SK-N-DZ (cell line): ENCODE data around the gene SCYGR4. TPM values are rescaled to one million over a fixed set of nuclear protein-coding genes. Genes with fewer than 3 reads are reported as not detected.

Experiments
- DNase-seq: peaks from one replicate; pipeline ENCODE4 v3.0.0-alpha.2; 2015; ENCODE audit warnings: low spot score
- polyA plus RNA-seq, 2 experiments: library from polyadenylated mRNA; depleted of rRNA; stranded (reverse); fragments of >200 nt; gene quantifications; 2 replicates each; pipeline ENCODE4 v1.2.3, GENCODE V29; 2014

SCYGR4 gene
- not detected in 2 replicates for polyA plus RNA-seq (2014; cell fraction: cytosol; rRNA removed)
- not detected in 2 replicates for polyA plus RNA-seq (2014; cell fraction: nucleus; rRNA removed)

DNA sequence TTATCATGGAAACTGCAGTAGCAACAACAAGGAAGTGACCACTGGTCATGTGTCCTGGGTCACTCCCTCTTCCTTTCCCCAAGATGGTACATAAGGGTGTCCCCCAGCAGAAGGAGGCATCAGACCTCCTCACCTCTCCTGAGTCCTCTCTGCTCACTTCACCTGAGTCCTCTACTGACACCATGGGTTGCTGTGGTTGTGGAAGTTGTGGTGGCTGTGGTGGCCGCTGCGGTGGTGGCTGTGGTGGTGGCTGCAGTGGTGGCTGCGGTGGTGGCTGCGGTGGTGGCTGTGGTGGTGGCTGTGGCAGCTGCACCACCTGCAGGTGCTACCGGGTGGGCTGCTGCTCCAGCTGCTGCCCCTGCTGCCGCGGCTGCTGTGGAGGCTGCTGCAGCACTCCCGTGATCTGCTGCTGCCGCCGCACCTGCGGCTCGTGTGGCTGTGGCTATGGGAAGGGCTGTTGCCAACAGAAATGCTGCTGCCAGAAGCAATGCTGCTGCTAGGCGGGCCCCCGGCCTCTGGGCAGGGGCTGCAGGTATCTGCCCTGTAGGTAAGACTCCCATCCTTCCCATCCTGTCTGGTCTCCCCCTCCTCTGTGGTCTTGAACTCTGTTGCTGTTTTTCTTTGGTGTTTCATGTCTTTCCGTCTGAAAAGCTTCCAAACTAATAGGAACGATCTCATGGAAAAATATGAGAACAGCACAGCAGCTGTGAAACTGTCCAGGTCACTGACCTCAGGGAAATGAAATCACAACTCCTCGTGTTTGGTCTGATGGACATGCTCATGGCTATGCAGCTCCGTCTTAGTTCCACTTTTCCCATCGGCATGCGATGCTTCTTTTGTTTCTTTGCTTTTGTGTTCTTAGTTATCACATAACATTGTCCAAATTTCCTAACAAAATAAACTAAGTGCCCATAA, at the start of gene SCYGR4:
Gene SCYGR4, plus strand, starts transcription at position 183 of the 915 bp plus-strand sequence. Its CDS starts 0 bp downstream, at position 183.
- peak; percentile 15 for DNase-seq

- DNase-seq = no peak
These were observed 48.5 kb upstream of the SCYGR4 start for GRCh38 chr2:227568852-227569169.

DNA sequence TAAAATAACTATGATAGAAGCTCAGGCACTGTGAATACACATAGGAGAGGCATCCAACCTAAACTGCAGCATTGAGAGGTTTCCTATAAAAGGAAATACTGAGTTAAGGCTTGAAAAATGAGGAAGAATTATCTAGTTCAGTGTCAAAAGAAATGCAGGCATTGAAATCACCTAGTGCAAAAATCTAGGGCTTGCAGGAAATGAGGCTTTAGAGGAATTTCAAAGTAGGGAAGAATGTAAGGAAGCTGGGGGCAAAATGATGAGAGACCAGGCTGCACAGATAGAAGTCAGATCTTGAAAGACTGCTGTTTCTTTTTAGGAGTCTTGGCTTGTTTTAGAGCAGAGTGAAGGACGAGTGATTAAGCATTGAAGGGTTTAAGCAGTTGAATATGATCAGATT, 46.7 kb upstream of the SCYGR4 start:
- no peak for DNase-seq

DNA sequence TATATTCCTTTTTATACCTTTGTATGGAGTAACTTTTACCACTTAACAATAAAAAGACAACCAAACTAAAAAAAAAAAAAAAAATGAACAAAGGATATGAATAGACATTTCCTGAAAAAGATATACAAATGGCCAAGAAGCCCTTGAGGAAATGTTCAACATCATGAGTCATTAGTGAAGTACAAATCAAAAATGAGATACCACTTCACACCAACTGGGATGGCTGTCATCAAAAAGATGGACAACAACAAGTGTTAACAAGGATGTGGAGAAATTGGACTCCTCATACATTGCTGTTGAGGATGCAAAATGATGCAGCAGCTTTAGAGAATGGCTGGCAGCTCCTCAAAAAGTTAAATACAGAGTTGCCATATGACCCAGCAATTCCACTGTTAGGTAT, 41.2 kb upstream of the SCYGR4 start:
- no peak for DNase-seq

DNA sequence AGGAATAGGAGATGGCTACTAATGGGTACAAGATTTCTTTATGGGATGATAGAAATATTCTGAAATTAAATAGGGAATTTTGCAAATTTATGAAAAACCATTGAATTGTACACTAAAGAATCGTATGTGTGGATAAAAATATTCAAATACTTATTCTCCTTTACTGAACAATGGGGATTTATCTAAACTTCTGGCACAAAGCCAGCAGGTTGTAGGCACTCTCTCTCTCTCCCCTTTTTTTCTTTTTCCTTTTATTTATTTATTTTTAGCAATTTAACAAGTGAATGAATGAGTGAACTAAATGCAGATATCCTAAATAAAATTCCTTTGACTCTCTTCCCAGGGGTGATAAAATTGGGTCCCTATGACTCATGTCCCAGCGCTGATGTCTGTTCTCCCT, 40.5 kb upstream of the SCYGR4 start:
- no peak for DNase-seq

- no peak for DNase-seq
These were observed 39.7 kb upstream of the SCYGR4 start for GRCh38 chr2:227577555-227577954.

DNA sequence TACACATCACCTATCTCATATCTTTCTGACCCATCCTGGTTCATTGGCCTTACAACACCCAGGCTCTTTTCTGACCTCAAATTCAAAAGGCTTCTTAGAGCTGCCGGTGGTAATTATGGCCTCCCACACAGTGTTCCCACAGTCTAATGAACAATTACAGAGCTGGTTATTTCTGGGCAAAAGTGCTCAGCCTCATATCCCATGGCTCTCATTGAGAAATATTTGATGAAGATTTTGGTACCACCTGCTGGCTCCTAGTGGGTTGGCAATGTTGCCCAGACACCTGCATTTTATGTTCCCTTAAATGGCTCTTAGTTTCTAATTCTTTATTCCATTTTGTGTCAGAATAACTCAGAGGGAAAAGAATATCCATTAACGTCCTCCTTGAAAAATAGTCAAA, 38.7 kb upstream of the SCYGR4 start:
- no peak for DNase-seq

- DNase-seq = no peak
These were observed 37.5 kb upstream of the SCYGR4 start for GRCh38 chr2:227579791-227580190.

DNA sequence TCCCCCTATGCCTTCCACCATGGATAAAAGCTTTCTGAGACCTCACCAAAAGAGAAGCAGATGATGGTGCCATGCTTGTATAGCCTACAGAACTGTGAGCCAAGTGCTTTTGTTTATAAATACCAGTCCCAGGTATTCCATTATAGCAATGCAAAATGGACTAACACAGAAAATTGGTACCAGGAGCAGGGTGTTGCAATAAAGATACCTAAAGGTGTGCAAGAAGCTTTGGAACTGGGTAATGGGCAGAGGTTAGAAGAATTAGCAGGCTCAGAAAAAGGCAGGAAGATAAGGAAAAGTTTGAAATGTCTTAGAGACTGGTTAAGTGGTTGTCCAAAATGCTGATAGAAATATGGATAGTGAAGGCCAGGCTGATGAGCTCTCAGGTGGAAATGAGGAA, 34.9 kb upstream of the SCYGR4 start:
- DNase-seq = no peak

- no peak for DNase-seq
These were observed 24.5 kb upstream of the SCYGR4 start for GRCh38 chr2:227592694-227593387.

- no peak for DNase-seq
These were observed 21.5 kb upstream of the SCYGR4 start for GRCh38 chr2:227595797-227596196.

DNA sequence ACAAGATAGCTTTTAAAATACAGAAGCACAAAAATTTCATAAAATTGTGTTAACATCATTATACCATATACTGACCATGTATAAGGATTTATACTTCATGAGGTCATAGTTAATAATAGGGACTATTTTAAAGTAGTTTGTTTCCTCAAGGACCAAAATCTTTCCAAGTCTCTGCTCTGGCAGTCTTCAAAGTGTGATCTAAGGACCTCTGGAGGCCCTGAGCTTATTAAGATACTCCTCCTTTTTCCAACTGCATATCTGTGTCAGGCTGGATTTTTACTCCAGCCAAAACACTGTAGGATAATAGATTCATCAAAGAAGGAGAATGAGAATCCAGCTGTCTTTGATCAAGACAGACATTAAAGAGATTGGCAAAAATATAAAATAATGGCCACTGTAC, 20.3 kb upstream of the SCYGR4 start:
- no peak for DNase-seq

DNA sequence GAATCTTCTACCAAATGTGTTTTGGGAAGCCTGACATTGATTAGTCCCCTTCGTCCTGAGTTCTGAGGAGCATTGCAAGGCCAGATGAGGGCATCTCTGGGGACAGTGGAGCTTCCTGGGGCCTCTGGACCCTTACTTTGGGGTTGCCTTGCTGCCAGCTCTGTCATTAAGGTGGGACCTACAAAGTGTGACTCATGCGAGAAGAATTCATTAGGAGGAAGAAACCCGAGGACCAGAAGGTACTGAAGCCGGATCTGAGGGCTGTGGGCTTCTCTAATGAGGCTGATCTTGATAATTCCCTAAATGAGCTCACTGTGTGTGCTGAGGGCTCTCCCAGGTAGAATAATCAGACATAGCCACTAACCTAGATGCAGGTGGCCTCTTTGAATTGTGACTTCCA, 19.3 kb upstream of the SCYGR4 start:
- no peak for DNase-seq

GRCh38 chr2:227598835-227599503, 18.3 kb upstream of the SCYGR4 start, which contains the start of gene SCYGR2:
Gene SCYGR2, plus strand, starts transcription at chr2:227598893. Its CDS starts 0 bp downstream, at chr2:227598893.
- DNase-seq = peak; percentile 15

GRCh38 chr2:227602358-227602757, 14.9 kb upstream of the SCYGR4 start:
- no peak for DNase-seq

GRCh38 chr2:227606476-227606875, 10.8 kb upstream of the SCYGR4 start:
- DNase-seq = no peak

GRCh38 chr2:227607941-227608340, 9.4 kb upstream of the SCYGR4 start:
- DNase-seq = no peak

GRCh38 chr2:227608561-227609338, 8.5 kb upstream of the SCYGR4 start:
- DNase-seq = no peak

DNA sequence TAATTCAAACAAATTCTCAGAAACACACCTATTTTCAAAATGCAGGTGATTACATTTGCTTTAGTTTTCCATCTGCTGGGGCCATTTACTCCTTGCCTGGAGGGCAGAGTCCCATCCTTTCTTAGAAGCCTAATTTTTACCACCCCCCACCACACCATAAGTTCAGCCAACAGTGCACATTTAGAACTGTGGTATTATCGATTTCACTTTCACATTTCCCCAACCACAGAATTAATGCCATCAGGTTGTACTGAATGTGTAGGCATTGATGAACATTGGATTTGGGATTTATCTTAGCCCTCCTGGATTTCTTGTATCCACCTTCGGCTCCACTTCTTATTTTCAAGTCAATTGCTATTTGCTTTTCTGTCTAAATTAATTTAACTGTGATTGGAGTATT, 7.2 kb upstream of the SCYGR4 start:
- no peak for DNase-seq

GRCh38 chr2:227612546-227613271, 4.6 kb upstream of the SCYGR4 start:
- DNase-seq = no peak

DNA sequence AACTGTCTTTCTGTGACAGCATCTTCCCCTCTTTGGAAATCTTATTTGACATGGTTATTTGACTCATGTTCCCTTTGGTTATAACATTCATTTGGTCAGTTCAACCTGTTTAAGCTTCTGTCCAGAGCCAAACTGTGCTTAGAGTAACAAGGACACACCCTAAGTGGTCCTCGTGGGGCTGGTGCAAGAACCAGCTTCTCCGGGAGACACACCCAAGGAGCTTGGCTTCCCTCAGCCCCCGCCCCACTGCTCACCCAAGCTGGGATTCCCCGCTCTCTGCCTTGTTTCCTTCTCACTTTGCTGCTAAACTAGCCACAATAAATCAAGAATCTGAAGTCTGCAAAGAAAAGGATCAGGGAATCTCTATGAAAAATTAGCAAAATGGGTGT, 4.0 kb upstream of the SCYGR4 start:
- no peak for DNase-seq
